GM18951 (cell line): ENCODE measurements around the gene TNFRSF14.

Experiments
- POLR2A ChIP-seq: IDR thresholded peaks from 4 replicates; pipeline ENCODE4 v1.6.1; 2011; ENCODE audit warnings: mild to moderate bottlenecking; ENCODE audit not compliant: insufficient read length, insufficient read depth; ENCODE audit errors: extremely low read depth
- in situ Hi-C: fragments of 300-500 bp; cut with MboI; formaldehyde crosslinking; loops from one replicate; pipeline ENCODE4 v1.12.0; 2022; ENCODE audit warnings: low sequenced_read_pairs, mixed read lengths, inconsistent platforms; ENCODE audit not compliant: unreplicated experiment

Gene TNFRSF14

DNA sequence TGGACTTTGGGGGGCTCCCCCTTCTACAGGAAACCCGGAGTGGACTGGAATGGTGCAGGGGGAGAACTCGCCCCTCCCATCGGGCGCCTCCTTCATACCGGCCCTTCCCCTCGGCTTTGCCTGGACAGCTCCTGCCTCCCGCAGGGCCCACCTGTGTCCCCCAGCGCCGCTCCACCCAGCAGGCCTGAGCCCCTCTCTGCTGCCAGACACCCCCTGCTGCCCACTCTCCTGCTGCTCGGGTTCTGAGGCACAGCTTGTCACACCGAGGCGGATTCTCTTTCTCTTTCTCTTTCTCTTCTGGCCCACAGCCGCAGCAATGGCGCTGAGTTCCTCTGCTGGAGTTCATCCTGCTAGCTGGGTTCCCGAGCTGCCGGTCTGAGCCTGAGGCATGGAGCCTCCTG, at the start of gene TNFRSF14:
TNFRSF14 (plus strand) TSS at position 95 of the 401 bp plus-strand sequence; CDS start at position 389, 294 bp downstream.
- in situ Hi-C loops: loop anchor here (25.0 kb wide), 1 partner anchor 369 kb away; the partner anchor contains the start of gene FAAP20
- peak; percentile 65 for TF ChIP-seq POLR2A

DNA sequence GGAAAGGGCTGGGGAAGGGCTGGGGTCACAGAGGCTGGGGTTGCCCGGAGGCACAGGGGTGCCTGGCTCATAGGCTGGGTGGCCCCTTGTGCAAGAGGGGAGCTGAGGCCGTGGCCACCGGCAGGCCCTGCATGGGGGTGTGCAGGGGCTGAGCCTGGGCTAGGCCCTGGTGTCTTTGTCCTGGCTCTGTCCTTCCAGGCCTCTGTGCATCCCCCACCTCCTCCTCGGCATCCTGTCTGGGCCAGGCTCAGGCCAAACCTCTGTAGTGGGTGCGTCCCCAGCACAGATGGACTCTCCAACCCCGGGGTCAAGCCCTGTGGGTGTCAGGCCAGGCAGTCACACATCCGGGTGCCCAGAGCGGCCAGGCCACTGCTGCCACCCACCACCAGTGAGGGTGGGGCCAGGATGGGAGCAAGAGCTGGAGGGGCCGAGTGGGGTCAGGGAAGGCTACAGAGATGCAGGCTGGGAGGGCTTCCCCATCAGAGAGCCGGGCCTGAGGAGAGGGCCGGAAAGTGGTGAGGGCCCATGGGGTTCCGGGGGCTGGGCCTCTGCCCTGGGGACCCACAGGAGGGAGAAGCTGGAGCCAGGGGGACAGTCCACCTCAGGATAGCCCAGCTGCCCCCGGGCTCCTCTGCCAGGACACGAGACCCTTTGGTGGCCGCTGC, 49.1 kb upstream of the TNFRSF14 start:
- in situ Hi-C loops: no loop called here
- TF ChIP-seq POLR2A: no peak

DNA sequence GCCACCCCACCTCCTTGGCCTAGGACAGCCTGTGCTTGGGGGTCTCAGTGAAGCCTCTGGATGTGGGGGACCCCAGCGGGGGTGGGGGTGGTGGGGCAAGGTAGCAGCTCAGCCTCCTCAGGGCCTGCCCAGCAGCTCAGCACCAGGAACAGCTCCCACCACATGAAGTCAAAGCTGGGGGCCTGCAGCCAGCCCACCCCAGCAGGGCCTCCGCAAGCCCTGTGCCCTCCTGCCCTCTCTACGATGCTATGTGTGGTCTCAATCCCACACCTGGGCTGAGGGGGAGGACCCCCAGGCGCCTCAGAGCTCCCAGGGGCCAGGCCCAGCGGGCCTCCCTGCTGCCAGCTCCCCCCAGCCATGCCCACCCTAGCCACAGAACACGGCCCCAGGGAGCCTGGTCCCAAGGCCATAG, 48.4 kb upstream of the TNFRSF14 start:
- in situ Hi-C loops: no loop called here
- TF ChIP-seq POLR2A: no peak

DNA sequence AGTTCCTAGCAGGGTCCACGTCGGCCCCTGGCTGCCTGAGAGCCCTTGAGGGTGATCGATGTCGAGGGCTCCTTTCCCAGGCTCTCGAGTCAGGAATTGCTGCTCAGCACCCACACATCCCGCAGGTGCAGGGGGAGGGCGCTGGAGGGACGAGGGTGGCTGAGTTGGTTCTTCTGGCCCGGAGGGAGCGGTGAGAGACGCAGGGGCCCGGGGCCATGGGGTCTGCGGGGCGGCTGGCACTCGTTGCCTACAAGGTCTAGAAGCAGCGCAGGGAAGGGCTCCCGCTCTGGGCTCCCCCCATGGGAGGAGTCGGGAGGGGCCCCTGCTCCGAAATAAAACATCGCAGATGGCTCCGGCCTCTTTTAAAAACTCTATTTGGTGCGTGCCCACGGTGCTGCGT, 48.0 kb upstream of the TNFRSF14 start:
- no peak for TF ChIP-seq POLR2A
- in situ Hi-C loops: no loop called here

DNA sequence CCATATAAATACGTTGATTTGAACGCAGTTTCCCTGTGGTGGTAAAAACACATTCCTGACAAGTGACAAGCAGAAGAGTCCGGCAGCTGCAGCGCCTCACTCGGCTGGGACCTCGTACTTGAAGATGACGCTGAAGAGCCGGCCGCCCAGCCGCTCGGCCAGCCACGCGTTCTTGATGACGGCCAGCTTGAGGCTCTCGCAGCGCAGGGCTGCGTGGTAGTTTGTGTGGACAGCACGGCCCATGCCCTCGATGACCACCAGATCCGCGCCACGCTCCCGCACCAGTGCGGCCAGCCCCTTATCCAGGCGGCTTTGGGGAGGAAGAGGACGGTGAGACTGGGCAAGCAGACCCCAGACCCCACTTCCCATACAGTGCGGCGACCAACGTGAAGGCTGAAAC, 47.4 kb upstream of the TNFRSF14 start:
- TF ChIP-seq POLR2A: no peak
- in situ Hi-C loops: no loop called here

DNA sequence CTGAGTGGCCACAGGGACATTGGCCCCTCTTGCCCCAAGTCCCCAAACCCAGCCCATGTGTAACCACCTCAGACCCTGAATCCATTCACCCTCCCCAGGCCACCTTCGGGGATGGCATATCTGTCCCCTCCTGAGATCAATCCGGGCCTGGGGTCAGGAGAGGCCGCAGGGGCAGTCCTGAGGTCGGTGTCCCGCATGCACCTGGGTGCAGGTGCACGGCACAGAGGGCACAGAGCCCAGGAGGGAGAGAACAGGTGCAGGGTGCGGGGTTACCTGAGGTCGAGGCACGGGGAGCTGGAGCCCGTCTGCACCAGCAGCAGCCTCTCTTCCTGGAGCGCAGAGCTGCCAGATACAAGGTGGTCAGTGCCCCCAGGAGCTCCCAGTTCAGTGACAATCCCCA, 46.6 kb upstream of the TNFRSF14 start:
- TF ChIP-seq POLR2A: no peak
- in situ Hi-C loops: no loop called here

DNA sequence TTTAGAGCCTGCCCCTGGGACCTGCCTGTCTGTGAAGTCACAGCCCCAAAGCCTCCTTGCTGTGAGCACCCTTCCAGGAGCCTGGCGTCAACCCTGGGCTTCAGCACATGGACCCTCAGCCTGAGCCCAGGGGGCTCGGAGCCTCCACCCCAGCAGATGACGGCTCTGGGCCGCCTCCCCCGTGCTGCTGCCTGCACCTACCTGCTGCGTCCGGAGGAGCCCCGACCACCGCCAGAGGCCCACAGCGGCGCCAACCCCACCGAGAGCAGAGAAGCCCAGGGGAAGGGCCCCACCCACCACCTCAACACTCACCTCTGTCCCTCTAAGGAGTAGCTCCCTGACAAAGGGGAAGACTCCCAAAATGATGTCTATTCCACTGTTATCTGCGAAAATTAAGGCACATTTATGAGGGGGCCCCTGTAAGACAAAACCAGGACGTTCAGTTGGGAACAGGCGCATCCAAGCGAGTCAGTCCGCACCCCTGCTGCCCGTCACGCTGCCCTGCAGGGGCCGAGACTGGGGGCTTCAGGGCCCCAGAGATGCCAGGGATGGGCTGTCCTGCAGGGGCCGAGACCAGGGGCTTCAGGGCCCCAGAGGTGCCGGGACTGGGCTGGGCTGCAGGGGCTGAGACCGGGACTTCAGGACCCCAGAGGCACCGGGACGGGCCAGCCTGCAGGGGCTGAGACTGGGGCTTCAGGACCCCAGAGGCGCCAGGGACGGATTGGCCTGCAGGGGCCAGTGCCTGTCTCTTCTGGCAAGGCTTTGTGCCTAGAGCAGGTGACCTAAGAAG, 45.6 kb upstream of the TNFRSF14 start:
- in situ Hi-C loops: no loop called here
- no peak for TF ChIP-seq POLR2A

DNA sequence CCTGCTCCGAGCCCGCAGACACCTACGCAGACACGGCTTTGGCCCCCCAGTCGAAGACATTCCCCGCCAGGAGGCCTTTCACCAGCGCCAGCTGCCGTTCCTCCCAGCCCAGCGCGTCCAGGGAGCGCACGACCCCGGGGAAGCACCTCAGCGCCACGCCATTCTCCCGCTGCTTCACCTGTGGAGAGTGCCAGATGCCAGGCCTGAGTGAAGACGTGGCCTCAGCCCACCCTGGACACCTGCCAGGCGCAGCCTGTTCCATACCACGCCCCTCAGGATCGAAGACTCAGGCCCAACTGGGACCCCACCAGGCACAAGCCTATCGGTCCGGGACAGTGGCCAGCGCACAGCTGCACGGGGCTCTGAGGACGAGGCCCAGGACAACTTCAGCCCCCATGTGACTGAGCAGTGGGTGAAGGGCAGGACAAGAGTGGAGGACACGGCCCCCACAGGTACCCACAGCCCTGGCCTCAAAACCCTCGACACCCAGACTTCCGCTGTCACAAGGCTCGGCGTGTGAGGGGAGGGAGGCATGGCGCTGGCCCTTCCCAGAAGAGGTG, 43.2 kb upstream of the TNFRSF14 start:
- no peak for TF ChIP-seq POLR2A
- in situ Hi-C loops: no loop called here

DNA sequence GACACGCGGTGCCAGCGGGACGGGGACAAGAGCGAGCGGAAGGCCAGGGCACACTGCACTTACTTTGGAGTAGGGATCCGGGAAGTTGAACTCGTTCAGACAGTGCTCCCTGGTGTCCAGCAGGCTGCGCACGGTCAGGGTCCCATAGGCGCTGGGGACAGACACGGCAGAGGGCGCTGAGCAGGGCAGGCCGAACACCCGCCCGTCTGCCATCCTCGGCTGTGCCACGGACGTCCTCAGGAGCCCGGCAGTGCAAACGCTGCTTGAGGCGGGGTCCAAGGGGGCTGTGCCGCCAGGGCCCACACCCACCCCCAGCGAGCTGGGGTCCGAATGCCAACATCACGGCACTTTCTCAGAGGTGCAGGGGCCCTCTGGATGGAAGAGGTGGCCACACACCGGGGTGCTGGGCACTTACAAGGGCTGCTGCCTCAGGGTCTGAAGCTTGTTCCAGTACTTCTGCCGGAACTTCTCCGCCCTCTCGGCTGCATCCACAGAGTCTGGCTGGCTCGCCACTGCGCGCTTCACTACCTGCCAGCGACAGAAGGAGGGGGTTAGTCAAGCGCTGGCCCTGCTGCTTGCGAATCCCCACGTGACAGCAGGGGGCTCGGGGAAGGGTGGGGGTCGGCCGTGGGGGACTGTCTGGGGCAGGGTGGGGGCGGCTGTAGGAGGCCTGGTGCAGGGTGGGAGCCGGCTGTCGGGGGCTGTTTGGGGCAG, 42.1 kb upstream of the TNFRSF14 start:
- in situ Hi-C loops: no loop called here
- TF ChIP-seq POLR2A: no peak

DNA sequence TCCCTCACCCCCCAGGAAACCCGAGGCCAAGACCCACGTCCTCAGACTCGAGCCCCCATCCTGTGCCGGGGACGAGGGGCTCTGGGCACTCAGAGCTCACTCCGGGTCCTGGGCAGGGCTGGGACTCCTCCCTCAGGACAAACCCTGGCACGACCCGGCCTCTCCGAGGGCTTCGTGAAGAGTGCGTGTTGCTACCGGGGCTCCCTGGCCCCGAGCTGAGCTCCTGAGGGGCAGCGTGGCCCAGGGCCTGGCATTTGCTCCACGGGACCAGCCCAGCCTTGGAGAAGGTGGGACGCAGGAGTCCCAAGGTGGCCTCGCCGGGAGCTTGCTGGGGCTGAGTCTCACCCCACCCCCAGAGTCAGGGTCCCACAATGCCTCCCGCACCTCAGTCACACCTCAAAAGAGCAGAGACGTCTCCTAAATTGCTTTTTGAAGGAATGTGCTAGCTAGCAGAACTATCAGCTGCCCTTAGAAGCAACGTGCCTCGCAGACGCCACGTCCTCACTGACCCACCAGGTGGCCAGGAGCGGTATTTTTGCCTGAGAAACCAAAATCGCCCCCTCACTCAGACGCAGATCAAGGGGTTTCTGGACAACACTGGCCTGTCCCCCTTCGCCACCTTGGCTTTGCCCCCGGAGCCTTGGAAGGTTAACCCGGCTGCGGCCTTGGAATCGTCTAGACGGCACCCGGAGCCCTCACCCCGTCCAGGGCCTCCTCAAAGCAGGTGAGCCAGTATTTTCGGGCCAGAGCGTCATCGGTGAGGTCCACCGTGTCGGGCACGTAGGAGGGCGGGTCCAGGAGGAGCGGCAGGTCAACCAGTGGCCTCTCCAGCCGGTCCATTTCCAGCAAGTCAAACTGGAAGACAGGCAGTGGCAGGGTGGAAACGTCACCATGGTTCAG, 41.1 kb upstream of the TNFRSF14 start:
- in situ Hi-C loops: no loop called here
- TF ChIP-seq POLR2A: peak; percentile 18

DNA sequence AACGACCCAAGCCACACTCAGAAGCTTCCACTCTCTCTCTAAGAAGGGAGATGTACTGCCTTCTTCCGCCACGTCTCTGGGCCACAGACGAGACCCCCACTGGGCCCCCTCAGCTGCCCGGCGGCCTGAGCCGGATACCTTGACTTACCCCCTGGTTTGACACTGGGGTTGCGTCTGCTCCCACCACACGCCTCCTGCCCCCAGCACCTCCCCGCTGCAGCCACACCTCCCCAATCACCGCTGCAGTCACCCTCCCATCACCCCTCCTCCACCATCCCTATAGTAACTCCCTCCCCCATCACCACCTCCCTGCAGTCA, 40.4 kb upstream of the TNFRSF14 start:
- in situ Hi-C loops: no loop called here
- peak; percentile 17 for TF ChIP-seq POLR2A

DNA sequence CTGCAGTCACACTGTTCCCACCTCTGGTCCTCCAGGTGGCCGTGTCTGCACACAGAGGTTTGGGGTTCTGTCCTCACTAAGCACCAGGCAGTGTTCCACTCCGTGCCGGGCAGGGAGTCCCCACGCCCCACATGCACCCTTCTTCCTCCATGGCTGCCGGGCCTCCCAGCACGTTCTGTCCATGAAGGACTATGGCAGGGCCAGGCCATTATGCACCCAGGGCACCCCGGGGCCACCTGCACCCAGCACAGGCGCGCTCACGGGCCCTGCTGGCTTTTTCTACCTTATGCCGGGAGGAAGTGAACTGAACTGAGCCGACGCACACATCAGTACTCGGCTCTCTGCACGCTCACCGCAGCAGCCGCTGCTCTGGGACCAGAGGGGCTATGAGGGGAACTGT, 40.0 kb upstream of the TNFRSF14 start:
- TF ChIP-seq POLR2A: no peak
- in situ Hi-C loops: no loop called here
